ENCODE results near the gene CACNG6.
A peak's percentile ranks its signal among the peaks of the same experiment; 100 is the strongest.
"Not testable (repeated sequence)": the region's sequence is repeated elsewhere in the genome, so short reads cannot be mapped to it uniquely, and the experiment has no call there.

Gene CACNG6

DNA sequence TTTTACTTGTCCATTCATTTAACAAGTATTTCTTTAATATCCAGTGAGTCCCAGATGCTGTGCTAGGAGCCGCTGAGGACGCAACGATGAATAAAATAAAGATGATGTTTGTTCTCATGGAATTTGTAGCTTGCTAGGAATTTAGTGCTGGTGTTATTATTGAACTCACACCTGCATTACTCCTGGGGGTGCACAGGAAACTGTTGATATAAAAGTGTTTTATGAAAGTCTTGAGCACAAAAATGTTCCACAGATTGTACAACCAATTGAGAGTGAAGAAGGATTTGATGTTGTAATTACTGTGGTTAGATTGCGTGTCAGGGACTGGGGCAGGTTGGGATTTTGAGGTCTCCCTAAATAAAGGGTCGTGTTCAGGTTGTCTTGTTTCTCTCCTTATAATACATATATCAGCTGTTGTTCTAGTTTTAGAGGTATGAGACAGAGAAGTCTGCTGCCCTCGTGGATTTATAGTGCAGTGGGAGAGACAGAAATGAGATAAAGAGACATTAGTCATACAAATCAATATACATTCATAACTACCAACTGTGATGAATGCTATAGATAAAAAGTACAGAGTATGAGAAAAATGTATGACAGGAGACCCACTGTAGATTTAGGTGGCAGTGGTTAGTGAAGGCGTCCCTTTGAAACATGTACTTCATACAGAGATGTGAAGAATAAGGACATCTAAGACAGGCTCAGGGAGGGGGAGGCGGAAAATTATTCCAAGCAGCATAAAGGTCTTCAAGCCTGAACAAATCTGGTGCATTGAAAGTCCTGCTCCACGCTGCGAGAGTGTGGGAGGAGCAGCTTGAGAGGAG lies 11.3 kb downstream of the CACNG6 start:
- DNase-seq, result no peak

DNA sequence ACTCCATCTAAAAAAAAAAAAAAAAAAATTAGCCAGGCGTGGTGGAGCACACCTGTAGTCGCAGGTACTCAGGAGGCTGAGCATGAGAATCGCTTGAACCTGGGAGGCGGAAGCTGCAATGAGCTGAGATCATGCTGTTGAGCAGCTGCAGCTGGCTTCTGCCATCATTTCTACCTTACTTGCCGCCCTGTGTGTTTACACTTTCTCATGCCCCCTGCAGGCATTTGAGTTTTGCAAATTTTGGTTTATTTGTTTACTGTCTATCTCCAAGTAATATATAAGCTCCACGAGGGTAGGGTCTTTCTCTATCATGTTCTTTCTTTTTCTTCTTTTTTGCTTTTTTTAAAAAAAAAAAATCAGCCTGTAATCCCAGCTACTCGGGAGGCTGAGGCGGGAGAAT lies 18.0 kb downstream of the CACNG6 start:
- no peak for DNase-seq

DNA sequence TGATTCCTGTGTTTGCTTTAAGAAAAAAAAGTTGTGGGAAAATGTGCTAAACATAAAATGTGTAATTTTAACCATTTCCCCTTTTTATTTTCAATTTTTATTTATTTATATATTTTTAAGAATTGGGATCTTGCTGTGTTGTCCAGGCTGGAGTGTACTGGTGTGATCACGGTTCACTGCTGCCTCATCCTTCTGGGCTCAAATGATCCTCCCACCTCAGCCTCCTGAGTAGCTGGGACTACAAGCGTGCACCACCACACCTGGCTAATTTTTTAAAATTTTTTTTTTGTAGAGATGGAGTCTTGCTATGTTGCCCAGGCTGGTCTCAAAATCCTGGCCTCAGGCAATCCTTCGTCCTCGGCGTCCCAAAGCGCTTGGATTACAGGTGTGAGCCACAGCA lies 19.0 kb downstream of the CACNG6 start:
- no peak for DNase-seq

DNA sequence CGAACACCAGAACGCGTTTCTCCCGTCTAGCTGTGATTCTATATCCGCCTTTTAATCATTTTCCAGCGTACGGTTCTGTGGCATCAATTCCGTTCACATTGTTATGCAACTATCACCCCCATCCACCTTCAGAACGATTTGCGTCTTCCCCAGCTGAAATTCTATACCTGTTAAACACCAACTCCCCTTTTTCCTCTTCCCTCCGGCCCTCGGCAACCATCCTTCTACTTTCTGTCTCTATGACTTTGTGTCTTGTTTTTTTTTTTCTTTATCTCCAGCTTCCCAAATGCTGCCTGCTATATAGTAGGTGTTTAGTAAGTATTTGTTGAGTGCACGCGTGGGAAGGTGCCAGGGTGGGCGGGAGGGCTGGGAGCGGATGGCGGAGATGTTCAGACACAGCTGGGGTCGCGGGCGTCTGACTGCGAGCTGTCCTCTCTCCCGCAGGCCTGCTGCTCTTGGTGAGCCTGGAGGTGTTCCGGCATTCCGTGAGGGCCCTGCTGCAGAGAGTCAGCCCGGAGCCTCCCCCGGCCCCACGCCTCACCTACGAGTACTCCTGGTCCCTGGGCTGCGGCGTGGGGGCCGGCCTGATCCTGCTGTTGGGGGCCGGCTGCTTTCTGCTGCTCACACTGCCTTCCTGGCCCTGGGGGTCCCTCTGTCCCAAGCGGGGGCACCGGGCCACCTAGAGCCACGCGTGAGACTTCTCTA lies 20.2 kb downstream of the CACNG6 start:
- DNase-seq, result no peak

DNA sequence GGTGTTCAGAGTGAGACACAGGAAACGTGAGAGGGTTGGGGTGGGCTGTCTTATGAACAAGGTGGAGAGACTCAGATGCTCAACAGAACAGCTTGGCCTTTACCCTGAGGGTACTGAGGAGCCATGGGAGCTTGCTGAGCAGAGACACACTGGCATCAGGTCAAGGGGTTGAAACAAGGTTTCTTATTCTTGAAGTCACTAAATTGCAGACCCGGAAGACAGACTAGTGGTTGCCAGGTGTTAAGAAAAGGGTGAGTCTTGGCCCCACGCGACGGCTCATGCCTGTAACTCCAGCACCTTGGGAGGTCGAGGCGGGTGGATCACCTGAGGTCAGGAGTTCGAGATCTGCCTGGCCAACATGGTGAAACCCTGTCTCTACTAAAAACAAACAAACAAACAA lies 22.4 kb downstream of the CACNG6 start:
- no peak for DNase-seq

DNA sequence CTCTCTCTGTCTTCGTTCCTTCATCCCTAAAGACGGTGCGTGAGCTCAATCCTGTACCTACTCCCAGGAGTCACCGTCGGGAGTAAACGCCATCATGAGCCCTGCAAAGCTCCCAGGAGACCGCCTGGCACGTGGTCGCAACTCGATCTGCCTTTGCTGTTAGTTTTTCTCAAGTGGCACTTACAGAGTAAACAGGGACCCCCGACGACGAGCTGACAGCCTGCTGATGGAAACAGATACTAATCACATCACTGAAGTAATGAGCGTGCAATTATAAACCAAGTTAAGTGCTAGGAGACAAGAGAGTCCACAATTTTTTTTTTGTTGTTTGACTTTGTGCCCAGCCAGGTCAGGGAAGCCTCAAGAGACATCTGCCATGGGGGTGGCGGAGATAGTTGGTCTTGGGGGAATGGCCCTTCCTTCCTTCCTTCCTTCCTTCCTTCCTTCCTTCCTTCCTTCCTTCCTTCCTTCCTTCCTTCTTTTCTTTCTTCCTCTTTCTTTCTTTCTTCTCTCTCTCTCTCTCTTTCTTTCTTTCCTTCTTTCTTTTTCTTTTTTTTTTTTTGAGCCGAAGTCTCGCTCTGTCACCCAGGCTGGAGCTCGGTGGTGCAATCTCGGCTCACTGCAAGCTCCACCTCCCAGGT lies 23.6 kb downstream of the CACNG6 start:
- DNase-seq, result no peak

DNA sequence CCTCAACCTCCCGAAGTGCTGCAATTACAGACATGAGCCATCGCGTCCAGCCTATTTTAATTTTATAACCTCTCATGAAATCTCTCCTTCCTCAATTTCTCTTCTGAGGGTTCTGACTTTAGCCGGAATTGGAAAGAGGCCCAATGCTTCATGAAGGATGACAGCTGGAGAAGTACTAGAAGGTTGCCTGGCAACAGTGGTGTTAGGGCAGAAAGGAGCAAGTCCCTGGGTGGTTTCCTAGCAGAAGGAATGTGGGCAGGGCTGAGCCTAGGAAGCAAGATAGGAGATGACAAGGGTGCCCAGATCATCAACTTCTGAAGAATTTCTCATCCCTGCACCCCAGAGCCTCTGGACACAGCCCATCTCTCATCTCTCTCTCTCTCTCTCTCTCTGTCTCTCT lies 25.8 kb downstream of the CACNG6 start:
- DNase-seq, result peak; percentile 20

DNA sequence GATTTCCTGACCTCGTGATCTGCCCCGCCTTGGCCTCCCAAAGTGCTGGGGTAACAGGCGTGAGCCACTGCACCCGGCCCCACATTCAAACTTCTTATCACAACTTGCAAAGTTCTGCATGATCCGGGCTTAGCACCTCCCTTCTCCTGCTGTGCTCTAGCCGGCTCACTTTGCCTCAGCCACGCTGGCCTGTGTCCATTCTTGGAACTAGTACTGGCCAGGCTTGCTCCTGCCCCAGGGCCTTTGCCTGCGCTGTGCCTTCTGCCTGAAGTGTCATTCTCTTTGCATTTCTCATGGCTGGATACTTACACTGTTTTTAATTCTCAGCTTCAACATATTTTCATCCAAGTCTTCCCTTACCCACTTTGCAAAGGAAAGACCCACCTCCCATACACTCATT lies 29.9 kb downstream of the CACNG6 start:
- no peak for DNase-seq

DNA sequence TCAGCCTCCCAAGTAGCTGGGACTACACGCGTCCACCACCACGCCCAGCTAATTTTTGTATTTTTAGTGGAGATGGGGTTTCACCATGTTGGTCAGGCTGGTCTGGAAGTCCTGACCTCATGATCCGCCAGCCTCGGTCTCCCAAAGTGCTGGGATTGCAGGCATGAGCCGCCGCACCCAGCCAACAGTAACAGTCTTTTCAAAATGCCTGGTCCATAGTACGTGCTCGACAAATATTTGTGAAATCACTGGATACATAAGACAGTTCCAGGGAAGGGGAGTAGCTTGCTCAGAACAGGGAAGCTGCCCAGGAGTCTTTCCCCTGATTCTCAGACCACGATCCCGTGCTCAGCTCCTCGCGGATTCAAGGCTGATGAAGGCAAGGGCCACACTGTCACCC lies 30.5 kb downstream of the CACNG6 start:
- DNase-seq, result no peak

DNA sequence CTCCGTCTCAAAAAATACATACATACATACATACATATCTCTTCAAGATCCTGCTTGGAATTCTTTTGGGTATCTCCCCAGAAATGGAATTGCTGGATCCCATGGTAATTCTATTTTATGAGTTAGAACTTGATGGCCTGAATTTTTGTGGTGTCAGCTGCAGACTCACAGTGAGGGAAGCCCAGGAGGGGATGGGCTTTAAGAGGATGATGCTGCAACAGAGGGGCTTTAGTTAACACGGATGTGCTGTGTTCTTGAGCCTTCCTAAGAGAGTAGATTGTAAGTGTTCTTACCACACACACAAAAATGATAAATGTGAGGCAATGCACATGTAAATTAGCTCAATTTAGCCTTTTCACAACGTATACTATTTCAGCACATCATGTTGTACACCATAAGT lies 31.8 kb downstream of the CACNG6 start:
- no peak for DNase-seq

DNA sequence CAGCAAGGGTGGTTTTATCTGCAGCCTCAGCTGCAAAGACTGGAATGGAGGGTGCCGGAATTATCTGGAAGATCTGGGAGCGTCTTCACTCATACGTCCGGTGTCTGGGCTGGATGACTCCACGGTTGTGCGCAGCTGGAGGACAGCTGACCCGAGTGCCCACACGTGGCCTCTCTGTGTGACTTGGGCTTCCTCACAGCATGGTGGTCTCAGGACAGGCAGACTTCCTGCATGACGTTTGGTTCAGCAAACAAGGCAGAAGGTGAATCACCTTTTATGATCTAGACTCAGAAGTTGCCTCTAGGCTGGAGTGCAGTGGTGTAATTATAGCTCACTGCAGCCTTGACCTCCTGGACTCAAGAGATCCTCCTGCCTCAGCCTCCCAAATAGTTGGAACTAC lies 33.2 kb downstream of the CACNG6 start:
- DNase-seq, result no peak

DNA sequence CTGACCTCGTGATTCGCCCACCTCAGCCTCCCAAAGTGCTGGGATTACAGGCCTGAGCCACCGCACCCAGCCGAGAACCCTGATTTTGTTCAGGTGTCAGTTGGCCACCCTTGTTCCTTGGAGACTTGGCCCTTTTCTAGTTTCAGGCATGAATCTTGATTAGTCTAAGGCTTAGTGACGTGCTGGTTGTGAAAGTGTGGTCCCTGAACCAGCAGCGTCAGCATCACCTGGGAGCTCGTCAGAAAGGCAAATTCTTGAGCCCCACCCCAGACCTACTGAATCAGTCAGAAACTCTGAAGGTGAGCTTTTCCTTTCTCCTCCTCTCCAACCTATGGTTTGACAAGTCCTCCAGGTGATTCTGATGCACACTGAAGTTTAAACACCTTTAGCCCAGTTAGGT lies 35.2 kb downstream of the CACNG6 start:
- no peak for DNase-seq

DNA sequence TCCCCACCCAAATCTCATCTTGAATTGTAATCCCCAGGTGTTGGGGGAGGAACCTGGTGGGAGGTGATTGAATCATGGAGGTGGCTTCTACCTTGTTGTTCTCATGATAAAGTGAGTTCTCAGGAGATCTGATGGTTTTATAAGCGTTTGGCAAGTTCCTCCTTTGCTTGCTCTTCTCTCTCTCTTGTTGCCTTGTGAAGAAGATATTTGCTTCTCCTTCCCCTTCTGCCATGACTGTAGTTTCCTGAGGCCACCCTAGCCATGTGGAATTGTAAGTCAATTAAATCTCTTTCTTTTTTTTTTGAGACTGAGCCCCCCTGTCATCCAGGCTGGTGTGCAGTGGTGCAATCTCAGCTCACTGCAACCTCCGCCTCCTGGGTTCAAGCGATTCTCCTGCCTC lies 37.9 kb downstream of the CACNG6 start:
- DNase-seq, result no peak

DNA sequence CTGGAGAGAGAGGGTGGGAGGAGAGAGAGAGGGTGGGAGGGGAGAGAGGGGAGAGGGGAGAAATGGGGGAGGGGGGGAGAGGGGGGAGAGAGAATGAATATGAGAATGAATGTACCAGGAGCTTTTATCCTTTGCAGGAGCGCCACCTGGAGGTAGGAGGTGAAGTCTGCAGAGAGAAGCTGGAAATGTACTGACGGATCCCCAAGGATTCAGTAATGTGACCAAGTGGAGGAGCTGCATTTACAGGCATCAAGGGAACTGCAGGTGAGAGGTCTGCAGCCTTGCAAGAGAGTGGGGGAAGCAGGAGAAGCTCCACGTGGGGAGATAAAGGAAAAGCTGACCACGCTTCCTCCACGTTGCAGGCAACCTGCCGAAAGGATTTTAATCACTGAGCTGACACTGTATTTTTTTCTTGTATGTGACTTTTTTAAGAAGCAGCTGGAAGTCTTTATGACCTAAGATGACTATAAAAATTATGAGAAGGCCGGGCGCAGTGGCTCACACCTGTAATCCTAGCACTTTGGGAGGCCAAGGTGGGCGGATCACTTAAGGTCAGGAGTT lies 38.6 kb downstream of the CACNG6 start:
- peak; percentile 61 for DNase-seq

DNA sequence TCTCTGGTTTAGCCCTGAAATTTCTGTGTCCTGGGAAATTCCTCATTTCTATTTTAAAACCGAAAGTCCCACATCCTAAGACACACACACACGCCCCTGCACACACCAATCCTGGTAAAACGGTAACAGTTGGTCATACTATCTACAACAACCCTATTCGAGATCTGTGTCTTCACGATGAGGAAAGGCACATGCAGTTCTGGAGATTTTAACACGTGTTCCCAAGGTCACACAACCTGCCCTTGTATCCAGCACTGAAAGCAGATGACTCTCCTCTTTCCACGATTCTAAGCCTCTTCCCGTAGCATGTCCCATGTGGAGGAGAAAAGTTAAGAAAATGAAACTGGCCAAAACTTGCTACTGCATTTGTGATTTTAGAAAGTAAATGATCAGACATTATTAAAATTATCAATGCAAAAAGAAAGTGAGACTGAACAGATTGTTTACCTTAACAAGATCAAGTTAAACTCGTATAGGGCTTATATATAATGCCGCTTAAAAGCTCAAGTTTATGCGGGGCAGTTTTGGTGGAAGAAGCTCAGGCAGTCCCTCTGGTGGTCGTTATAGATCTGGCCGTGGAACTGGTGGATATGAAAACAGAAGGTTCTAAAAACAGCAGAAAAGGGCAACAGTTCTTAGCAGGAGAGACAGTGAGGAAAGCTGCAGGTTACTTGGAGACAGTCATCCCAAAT lies 39.6 kb downstream of the CACNG6 start:
- DNase-seq, result peak; percentile 22

DNA sequence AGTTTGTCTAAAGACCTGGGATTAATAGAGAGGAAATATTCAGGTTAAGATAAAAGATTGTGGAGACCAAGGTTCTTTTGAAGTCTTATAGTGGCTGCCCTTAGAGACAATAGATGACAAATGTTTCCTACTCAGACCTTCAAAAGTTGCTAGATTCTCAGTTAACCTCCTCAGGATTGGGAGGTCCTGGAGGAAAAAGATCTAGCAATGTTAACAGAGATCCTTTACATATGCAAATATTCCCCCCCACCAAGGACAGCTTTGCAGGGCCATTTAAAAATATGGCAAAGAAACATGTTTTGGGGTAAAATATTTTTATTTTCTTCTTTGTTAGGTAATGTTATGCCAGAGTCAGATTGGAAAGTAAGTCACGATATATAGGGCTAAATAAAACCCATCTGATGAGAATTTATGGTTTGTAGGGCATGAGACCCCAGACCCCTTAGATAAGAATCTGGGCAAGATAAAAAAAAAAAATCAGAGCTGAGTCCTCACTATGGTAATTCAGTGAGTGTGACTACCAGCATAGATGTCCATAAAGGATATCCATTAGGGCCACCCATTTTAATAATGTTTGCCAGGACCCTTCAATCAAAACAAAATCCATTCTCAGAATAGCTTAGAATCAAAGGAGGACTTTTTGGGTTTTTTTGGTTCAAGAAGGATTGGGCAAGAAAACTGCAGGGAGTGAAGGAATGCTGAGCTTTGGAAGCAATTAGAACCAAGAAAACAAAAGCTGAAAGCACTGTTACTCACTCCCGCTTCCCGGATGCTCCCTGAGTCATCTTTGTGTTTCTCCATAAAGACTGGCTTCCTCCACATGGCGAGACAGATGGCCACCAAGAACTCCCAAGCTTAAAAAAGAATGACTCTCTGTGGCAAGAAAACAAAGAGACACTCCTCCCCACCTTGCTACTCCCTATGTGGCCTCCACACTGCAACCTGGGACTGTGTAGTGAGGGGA lies 44.1 kb downstream of the CACNG6 start:
- peak; percentile 84 for DNase-seq

DNA sequence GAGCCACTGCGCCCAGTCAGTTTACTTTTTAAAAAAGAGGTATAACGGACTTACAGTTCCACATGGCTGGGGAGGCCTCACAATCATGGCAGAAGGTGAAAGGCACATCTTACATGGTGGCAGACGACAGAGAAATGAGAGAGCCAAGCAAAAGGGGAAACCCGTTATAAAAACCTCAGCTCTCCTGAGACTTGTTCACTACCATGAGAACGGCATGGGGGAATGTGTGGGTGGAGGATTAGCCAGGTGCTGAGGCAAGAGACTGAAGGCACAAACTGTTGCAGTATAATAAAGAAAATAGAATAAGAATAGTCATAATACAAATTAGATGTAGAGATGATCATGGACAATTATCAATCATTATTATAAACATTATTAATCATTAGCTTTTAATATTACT lies 45.1 kb downstream of the CACNG6 start:
- DNase-seq, result not testable (repeated sequence)

DNA sequence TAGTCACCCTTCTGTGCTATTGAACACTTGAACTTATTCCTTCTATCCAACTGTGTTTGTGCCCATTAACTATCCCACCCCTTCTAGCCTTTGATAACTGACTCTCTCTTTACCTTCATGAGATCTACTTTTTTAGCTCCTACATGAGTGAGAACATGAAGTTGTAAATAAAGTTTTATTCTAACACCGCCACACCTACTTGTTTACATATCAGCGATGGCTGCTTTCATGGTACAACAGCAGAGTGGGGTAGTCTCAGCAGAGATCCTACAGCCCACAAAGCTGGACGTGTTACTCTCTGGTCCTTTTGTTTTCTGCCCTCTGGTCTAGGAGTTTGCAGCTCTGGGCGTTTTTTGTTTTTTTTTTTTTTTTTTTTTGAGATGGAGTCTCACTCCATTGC lies 48.6 kb downstream of the CACNG6 start:
- DNase-seq, result no peak

DNA sequence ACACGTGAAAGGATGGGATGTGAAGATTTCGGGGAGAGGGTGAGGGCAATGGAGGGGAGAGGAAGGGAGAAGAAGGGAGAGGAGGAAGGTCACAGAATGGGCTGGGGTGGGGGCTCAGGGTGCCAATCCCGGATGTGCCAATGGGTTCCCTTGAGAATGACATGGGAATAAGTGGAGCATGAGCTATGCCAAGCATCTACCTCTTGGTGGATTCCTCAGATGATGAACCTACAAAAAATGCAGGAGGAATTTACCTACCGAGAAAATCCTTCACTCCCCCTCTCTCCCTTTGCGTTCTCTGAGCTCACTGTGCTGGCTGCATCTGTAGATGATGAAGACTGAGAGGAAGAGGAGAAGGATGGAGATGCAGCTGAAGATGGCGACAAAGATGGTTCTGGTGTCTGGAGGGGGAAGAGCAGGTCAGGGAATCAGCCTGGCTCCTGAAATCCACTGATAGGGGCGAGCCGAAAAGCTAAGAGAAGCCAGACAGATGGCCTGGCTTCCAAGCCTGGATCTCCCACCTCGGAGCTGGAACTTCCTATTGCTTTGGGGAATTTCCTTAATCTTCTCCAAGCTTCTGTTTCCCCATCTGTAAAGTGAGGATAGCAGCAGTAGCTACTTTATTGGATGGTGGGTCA lies 50.7 kb downstream of the CACNG6 start:
- no peak for DNase-seq

DNA sequence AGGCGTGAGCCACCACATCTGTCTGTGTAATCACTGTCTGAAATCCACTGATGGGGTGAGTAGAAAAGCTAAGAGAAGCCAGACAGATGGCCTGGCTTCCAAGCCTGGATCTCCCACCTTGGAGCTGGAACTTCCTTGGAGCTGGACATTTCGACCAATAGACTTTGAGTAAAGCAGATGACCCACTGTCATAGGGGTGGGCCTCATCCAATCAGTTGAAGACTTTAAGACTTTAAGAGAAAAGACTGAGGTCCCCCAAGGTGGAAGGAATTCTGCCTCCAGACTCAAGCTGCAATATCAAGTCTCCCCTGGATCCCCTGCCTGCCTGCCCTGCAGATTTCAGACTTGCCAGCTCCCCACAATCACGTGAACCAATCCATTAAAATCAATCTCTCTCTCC lies 51.6 kb downstream of the CACNG6 start:
- no peak for DNase-seq

DNA sequence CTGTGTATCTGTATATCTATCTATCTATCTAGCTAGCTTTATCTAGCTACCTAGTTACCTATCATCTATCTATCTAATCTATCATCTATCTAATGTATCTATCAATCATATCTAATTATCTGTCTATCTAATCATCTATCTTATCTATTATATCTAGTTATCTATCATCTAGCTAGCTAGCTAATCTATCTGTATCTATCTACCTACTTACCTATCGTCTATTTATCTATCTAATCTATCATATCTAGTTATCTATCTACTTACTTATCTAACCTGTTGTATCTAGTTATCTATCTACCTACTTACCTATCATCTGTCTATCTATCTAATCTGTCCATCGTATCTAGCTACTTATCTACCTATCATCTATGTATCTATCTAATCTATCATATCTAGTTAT lies 54.3 kb downstream of the CACNG6 start:
- DNase-seq, result no peak

Measured in fibroblast of skin of scalp (primary cell).